Memory B cell (primary cell): ENCODE measurements around the gene CX3CL1.
"Not testable (repeated sequence)": the region's sequence is repeated elsewhere in the genome, so short reads cannot be mapped to it uniquely, and the experiment has no call there.

ENCODE experiments used
- ATAC-seq: fragments of 150-1000 bp; cut with Tn5 transposase; 2 replicates; pipeline ENCODE4 v1.10.0; 2021; ENCODE audit warnings: low read depth, mild to moderate bottlenecking, moderate library complexity
- DNase-seq, 2 donors: peaks; one replicate each; pipeline ENCODE4 v3.0.0; 2022; ENCODE audit warnings: low spot score in 2 of 2
- H3K27ac Mint-ChIP-seq: one replicate; pipeline ENCODE4 v1.8.0; 2022; ENCODE audit warnings: mild to moderate bottlenecking, moderate library complexity, mixed read lengths
- H3K27me3 Mint-ChIP-seq: one replicate; pipeline ENCODE4 v1.8.0; 2022; ENCODE audit warnings: mixed read lengths
- H3K36me3 Mint-ChIP-seq: one replicate; pipeline ENCODE4 v1.8.0; 2022; ENCODE audit warnings: mild to moderate bottlenecking, mixed read lengths
- H3K4me1 Mint-ChIP-seq: one replicate; pipeline ENCODE4 v1.8.0; 2022; ENCODE audit warnings: mixed read lengths
- H3K4me3 Mint-ChIP-seq: one replicate; pipeline ENCODE4 v1.8.0; 2022; ENCODE audit warnings: mild to moderate bottlenecking, moderate library complexity, mixed read lengths
- H3K9me3 Mint-ChIP-seq: one replicate; pipeline ENCODE4 v1.8.0; 2022; ENCODE audit warnings: mixed read lengths

The CX3CL1 gene

DNA sequence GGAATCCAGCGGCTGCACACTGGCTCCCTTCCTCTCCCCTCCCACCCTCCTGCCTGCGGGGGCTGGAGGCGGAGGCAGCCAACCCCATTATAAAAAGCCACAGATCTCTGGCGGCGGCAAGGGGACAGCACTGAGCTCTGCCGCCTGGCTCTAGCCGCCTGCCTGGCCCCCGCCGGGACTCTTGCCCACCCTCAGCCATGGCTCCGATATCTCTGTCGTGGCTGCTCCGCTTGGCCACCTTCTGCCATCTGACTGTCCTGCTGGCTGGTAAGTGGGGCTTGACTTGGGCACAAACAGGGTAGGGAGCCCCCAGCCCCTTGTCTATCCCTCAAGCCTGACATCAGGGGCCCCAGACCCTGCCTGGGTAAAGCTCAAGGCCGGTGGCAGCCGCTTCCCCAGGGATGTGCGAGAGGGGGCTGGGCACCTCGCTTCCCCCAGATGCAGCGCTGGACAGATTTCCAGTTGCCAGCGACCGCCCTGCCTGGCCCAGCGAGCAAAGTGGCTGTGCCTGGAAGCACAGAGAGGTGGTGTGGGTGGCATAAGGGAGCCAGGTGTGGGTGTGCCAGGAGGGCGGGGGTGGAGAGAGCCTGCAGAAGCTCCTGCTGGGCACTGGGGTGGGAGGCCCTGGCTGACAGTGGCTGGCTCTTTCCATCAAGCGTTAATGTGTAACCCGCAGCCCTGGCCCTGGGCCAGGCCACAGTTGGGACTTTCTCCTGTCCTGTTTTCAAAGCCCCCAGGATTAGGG is at the start of gene CX3CL1:
Gene CX3CL1 (plus strand): TSS at position 119 of the 745 bp plus-strand sequence. CDS start 79 bp downstream, at position 198.
- Mint-ChIP-seq H3K4me1 (peaks cover 13% of the 10 kb centered on the region), H3K4me3 (no peak within 1 kb of the TSS), H3K27ac (no peak within 1 kb of the TSS), H3K27me3 (peaks cover 2% of the 10 kb centered on the region), H3K9me3 (no peaks in the 10 kb centered on the region), H3K36me3 (no peaks in the 10 kb centered on the region)
- DNase-seq = no peak
- ATAC-seq = no peak

DNA sequence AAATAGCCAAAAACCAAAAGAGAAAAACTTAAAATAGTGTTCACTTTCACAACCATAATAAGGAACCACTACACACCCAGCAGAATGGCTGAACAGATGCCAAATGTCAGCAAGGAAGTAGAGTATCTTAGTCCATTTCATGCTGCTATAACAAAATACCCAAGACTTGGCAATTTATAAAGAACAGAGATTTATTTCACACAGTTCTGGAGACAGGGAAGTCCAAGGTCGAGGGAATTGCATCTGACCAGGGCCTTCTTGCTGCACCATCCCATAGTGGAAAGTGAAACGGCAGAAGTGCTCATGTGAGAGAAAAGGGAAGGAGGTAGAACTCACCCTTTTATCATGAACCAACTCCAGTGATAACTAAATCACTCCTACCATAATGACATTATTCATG is 47.5 kb upstream of the CX3CL1 start:
- Mint-ChIP-seq H3K4me1 (peaks cover 7% of the 10 kb centered on the region), H3K9me3 (no peaks in the 10 kb centered on the region), H3K36me3 (no peaks in the 10 kb centered on the region), H3K4me3 (no peak overlapping the region), H3K27ac (peak overlapping the region; percentile 78), H3K27me3 (no peaks in the 10 kb centered on the region)
- DNase-seq = no peak
- ATAC-seq = peak; percentile 70

DNA sequence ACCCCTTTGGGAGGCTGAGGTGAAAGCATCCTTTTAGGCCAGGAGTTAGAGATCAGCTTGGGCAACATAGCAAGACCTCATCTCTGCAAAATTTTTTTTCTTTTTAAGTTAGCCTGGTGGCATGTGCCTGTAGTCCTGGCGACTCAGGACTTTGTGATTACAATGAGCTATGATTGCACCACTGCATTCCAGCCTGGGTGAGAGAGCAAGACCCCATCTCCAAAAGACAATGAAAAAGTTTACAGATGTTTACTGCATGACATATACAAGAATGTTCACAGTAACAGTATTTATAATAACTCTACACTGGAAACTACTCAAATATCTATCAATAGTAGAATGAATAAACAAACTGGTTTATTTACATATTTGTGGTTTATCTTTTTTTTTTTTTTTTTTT is 46.8 kb upstream of the CX3CL1 start:
- H3K4me3 Mint-ChIP-seq = no peak overlapping the region
- ATAC-seq = no peak

DNA sequence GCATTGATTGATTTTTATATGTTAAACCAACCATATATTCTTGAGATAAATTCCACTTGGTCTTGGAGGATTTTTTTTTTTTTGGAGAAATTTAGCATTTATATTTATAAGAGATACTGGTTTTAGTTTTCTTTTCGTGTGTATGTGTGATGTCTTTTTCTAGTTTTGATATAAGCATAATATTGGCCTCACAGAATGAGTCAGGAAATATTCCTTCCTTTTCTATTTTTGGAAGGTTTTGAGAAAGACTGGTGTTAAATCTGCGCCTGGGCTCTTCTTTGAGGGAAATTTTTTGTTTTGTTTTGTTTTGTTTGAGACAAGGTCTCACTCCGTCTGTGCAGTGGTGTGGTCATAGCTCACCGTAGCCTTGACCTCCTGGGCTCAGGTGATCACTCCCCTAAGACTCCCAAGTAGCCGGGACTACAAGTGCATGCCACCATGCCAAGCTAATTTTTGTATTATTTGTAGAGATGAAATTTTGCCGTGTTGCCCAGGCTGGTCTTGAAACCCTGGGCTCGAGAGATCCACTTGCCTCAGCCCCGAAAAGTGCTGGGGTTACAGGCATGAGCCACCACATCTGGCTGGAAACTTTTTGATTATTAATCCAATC is 42.5 kb upstream of the CX3CL1 start:
- no peak for DNase-seq
- peaks cover 2% of the 10 kb centered on the region for H3K9me3 Mint-ChIP-seq
- no peaks in the 10 kb centered on the region for H3K36me3 Mint-ChIP-seq
- H3K27me3 Mint-ChIP-seq = no peaks in the 10 kb centered on the region
- H3K4me3 Mint-ChIP-seq = no peak overlapping the region
- ATAC-seq = no peak
- no peak overlapping the region for H3K27ac Mint-ChIP-seq
- H3K4me1 Mint-ChIP-seq = peaks cover 3% of the 10 kb centered on the region

More for the DNA sequence above, 46.8 kb upstream of the CX3CL1 start:
- Mint-ChIP-seq H3K9me3 (no peaks in the 10 kb centered on the region), H3K27ac (peak overlapping the region; percentile 78), H3K27me3 (no peaks in the 10 kb centered on the region), H3K36me3 (no peaks in the 10 kb centered on the region), H3K4me1 (peaks cover 7% of the 10 kb centered on the region)
- DNase-seq = no peak

DNA sequence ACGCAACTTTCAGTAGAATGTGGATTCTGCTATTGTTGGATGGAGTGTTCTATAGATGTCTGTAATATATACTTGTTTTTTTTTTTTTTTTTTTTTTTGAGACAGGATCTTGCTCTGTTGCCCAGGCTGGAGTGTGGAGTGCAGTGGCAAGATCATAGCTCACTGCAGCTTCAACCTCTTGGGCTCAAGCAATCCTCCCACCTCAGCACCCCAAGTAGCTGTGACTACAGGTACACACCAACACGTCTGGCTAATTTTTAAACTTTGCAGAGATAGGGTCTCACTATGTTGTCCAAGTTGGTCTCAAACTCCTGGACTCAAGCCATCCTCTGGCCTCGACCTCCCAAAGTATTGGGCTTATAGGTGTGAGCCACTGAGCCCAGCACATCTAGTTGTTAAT is 40.9 kb upstream of the CX3CL1 start:
- H3K27me3 Mint-ChIP-seq = no peaks in the 10 kb centered on the region
- H3K9me3 Mint-ChIP-seq = peaks cover 2% of the 10 kb centered on the region
- H3K4me3 Mint-ChIP-seq = no peak overlapping the region
- ATAC-seq (no peak), DNase-seq (no peak)
- H3K36me3 Mint-ChIP-seq = no peaks in the 10 kb centered on the region
- no peak overlapping the region for H3K27ac Mint-ChIP-seq
- H3K4me1 Mint-ChIP-seq = no peaks in the 10 kb centered on the region

DNA sequence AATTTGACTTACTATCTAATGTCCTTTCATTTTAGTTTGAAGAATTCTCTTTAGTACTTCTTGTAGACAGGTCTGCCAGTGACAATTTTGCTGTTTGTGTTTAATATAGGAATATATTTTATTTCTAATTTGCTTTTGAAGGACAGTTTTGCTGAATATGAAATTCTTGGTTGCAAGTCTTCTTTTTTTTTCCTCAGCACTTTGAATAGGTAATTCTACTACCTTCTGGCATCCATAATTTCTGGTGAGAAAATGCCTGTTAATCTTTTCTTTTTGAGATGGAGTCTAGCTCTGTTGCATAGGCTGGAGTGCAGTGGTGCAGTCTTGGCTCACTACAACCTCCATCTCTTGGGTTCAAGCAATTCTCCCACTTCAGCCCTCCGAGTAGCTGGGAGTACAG is 38.9 kb upstream of the CX3CL1 start:
- H3K4me1 Mint-ChIP-seq = no peaks in the 10 kb centered on the region
- H3K27me3 Mint-ChIP-seq = no peaks in the 10 kb centered on the region

DNA sequence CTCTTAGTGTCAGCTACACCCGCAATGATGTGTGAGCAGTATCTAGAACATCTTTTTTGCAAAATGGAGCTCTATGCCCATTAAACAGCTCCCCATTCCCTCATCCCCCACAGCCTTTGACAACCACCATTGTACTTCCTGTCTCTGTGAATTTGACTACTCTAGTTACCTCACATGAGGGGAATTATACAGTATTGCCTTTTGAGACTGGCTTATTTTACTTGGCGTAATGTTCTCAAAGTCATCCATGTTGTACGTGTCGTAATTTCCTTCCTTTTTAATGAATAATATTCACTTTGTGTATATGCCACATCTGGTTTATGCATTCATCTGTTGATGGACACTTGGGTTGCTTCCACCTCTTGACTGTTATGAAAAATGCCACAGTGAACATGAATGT is 36.9 kb upstream of the CX3CL1 start:
- Mint-ChIP-seq H3K36me3 (no peaks in the 10 kb centered on the region), H3K4me1 (peaks cover 8% of the 10 kb centered on the region), H3K9me3 (peaks cover 2% of the 10 kb centered on the region), H3K4me3 (no peak overlapping the region), H3K27me3 (no peaks in the 10 kb centered on the region), H3K27ac (no peak overlapping the region)
- no peak for DNase-seq
- ATAC-seq = no peak

More for the DNA sequence above, 38.9 kb upstream of the CX3CL1 start:
- Mint-ChIP-seq H3K9me3 (peaks cover 2% of the 10 kb centered on the region), H3K4me3 (no peak overlapping the region), H3K36me3 (no peaks in the 10 kb centered on the region), H3K27ac (no peak overlapping the region)
- ATAC-seq = no peak
- no peak for DNase-seq

DNA sequence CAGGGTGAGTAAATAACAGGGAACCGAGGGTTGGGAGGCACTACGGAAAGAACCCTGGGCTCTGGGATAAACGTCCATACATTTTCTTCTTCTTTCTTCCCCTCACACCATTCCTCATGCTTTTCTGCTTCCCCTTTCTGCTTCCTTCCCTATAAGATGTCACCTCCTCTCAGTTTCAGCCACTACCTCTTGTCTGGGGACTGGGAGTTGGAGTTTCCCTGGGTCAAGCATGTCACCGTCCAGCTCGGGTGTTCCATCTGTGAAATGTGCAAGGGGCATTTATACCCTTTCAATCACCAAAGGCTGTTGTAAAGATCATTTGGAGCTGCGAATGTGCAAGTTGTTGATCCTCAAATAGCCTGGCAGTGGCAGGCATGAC is 31.2 kb upstream of the CX3CL1 start:
- Mint-ChIP-seq H3K4me1 (peaks cover 34% of the 10 kb centered on the region), H3K27ac (peak overlapping the region; percentile 18), H3K9me3 (no peaks in the 10 kb centered on the region), H3K27me3 (peaks cover 4% of the 10 kb centered on the region), H3K4me3 (peak overlapping the region; percentile 9), H3K36me3 (no peaks in the 10 kb centered on the region)
- DNase-seq (no peak), ATAC-seq (no peak)

DNA sequence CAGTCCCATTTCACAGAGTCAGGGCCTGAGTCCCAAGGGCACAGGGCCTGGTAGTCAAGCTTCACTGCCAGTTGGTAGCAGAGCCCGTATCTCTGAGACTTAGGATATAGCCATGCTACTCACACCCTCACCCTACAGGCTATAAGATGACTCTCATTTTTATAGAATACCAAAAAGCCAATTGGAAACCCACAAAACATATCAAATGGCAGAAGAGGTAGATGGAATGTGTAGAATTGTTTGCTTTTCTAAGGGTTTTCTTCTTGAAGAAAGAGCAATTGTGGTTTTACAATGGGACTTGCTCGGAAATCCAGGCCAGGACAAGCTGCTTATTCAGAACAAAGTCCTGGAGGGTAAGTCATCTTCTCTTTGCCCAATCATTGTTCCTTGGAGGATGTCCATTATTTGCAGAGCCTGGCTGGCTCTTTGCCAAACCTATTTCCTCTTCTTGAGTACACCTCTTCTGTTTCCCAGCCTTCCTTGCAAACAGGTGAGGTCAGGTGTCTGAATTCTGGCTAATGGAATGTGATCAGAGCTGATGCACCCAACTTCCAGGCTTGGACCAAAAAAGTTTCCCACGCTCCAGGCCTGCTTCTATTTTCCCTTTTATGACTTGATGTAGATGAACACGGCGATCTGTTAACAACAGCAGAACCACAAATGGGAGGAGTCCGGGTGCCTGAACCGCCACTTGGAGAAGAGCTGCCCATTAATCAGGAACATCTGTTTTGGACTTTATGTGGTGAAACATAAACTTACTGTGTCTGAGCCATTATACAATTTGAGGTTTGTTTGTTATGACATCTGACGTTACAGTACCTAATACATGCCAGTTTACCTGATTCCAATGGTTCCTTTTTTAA is 30.6 kb upstream of the CX3CL1 start:
- DNase-seq (no peak), ATAC-seq (no peak)
- Mint-ChIP-seq H3K36me3 (no peaks in the 10 kb centered on the region), H3K4me1 (peaks cover 34% of the 10 kb centered on the region), H3K27me3 (peaks cover 4% of the 10 kb centered on the region), H3K4me3 (no peak overlapping the region), H3K27ac (peak overlapping the region; percentile 18), H3K9me3 (no peaks in the 10 kb centered on the region)

DNA sequence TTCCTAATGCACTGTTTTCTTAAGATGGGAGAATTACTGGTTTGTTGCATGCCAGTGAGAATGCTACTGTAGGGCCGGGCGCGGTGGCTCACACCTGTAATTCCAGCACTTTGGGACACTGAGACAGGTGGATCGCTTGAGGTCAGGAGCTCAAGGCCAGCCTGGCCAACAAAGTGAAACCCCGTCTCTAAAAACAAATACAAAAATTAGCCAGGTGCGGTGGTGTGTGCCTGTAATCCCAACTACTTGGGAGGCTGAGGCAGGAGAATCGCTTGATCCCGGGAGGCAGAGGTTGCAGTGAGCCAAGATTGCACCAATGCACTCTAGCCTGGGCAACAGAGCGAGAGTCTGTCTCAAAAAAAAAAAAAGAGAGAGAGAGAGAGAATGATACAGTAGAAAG is 29.7 kb upstream of the CX3CL1 start:
- H3K9me3 Mint-ChIP-seq, H3K27ac Mint-ChIP-seq, H3K36me3 Mint-ChIP-seq, H3K4me3 Mint-ChIP-seq, ATAC-seq, H3K27me3 Mint-ChIP-seq, DNase-seq: not testable (repeated sequence)
- H3K4me1 Mint-ChIP-seq = peaks cover 40% of the 10 kb centered on the region

DNA sequence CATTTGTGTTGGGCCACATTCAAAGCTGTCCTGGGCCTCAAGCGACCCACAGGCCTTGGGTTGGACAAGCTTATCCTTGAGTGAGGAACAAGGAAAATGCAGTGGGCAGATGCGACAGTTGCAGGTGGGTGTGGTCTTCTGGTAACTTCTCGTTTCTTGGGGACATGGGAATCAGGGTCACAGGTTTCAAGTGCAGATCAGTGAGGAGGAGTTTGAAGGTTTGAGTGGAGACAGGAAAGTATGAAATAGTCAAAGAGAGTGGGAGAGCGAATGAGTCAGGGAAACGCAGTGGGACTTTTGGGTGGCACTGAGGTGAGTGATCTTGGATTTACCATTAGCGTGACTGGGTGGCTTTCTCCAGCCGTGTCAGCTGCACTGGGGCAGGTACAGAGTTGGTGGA is 29.1 kb upstream of the CX3CL1 start:
- no peak overlapping the region for H3K27ac Mint-ChIP-seq
- DNase-seq (no peak), ATAC-seq (no peak)
- peaks cover 2% of the 10 kb centered on the region for H3K36me3 Mint-ChIP-seq
- peaks cover 40% of the 10 kb centered on the region for H3K4me1 Mint-ChIP-seq
- peak overlapping the region; percentile 27 for H3K4me3 Mint-ChIP-seq
- H3K27me3 Mint-ChIP-seq = peaks cover 6% of the 10 kb centered on the region
- H3K9me3 Mint-ChIP-seq = peaks cover 2% of the 10 kb centered on the region

DNA sequence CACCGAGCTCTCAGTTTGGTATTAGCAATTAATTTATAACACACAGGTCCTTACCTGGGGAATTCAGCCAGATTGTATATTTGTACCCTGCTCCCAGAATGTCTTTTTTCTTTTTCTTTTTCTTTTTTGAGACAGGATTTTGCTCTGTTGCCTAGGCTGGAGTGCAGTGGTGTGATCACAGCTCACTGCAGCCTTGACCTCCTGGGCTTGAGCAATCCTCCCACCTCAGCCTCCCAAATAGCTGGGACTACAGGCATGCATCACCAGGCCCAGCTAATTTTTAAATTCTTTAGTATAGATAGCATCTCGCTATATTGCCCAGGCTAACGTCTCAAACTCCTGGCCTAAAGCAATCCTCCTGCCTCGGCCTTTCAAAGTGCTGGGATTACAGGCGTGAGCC is 28.2 kb upstream of the CX3CL1 start:
- H3K27ac Mint-ChIP-seq, ATAC-seq, DNase-seq, H3K4me3 Mint-ChIP-seq, H3K9me3 Mint-ChIP-seq, H3K27me3 Mint-ChIP-seq, H3K36me3 Mint-ChIP-seq: not testable (repeated sequence)
- H3K4me1 Mint-ChIP-seq = peaks cover 48% of the 10 kb centered on the region

DNA sequence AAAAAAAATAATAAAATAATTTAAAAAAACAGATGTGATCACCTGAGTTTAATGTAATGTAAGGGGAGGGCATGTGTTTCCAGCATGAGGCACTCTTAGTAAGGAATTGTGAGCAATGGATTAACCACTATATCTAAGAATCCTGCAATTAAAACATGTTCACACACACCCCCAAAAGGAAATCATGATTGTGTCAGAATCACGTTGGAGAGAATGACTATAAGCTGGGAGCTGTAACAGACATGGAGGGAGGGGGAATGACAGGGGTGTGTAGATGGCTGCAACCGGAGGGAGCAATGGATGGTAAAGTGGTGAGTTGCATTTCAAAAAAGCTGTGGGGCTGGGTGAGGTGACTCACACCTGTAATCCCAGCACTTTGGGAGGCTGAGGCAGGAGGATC is 27.3 kb upstream of the CX3CL1 start:
- ATAC-seq = no peak
- H3K27me3 Mint-ChIP-seq = peaks cover 6% of the 10 kb centered on the region
- peaks cover 47% of the 10 kb centered on the region for H3K4me1 Mint-ChIP-seq
- H3K27ac Mint-ChIP-seq = no peak overlapping the region
- peaks cover 2% of the 10 kb centered on the region for H3K9me3 Mint-ChIP-seq
- no peak overlapping the region for H3K4me3 Mint-ChIP-seq
- DNase-seq = no peak
- peaks cover 2% of the 10 kb centered on the region for H3K36me3 Mint-ChIP-seq

DNA sequence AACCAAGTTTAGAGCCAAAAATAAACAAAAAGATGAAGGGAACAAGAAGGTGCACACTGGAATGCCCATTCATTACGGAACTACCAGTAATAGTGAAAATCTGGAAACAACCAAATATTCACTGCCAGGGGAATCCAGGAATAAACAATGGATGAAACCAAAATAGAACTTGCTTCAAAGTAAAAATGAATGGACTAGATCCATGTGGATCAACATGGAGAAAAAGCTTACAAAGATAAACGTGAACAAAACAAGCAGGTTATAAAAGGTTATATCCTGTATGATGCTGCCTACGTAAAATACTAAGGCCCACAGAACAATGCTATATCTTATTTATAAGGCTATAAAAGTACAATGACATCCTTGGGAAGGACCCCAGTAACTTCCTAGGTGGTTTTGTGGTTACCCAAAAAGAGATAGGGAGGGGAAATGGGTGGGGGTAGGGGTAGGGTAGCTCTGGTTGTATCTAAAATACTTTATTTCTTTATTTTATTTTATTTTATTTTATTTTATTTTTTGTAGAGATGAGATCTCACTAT is 26.6 kb upstream of the CX3CL1 start:
- H3K9me3 Mint-ChIP-seq = peaks cover 2% of the 10 kb centered on the region
- no peak for DNase-seq
- no peak for ATAC-seq
- H3K27ac Mint-ChIP-seq = no peak overlapping the region
- no peak overlapping the region for H3K4me3 Mint-ChIP-seq
- peaks cover 2% of the 10 kb centered on the region for H3K36me3 Mint-ChIP-seq
- H3K27me3 Mint-ChIP-seq = peaks cover 6% of the 10 kb centered on the region
- peaks cover 43% of the 10 kb centered on the region for H3K4me1 Mint-ChIP-seq
